HCT116 (cell line): ENCODE measurements around the gene PCDHB6. TPM values are rescaled to one million over a fixed set of nuclear protein-coding genes. Genes with fewer than 3 reads are reported as not detected.
"Not testable (repeated sequence)": the region's sequence is repeated elsewhere in the genome, so short reads cannot be mapped to it uniquely, and the experiment has no call there.

ENCODE experiments used
- ATAC-seq: fragments of 200-7000 bp; cut with Tn5 transposase; 2 replicates; pipeline ENCODE4 v1.9.1; 2020; ENCODE audit warnings: mild to moderate bottlenecking, moderate library complexity
- BruUV-seq: library from RNA; stranded (reverse); fragments of 400-500 nt; replicated peaks from 2 replicates; lab custom pipeline; 2021; lab: Mats Ljungman, UMichigan
- CTCF ChIA-PET: fragments of 300-600 bp; sonication (Branson Sonifier 250); formaldehyde crosslinking; loops from one replicate; lab custom pipeline; 2021; ENCODE audit warnings: antibody characterized with exemption; lab: Charles Lee
- POLR2A ChIA-PET: fragments of 300-600, 350-600 bp; sonication (Branson Sonifier 250); formaldehyde crosslinking; loops from one replicate; lab custom pipeline; 2021; ENCODE audit warnings: antibody characterized with exemption; lab: Charles Lee
- RAD21 ChIA-PET, 2 experiments: fragments of 300-600 bp; sonication (Branson Sonifier 250); formaldehyde crosslinking; loops; one replicate each; lab custom pipeline; 2023; ENCODE audit warnings: low total read pairs in 2 of 2; ENCODE audit not compliant: uncharacterized antibody in 2 of 2, unreplicated experiment in 2 of 2, low non-redundant PET in 1 of 2; lab: Charles Lee
- DNase-seq: peaks from one replicate; pipeline ENCODE4 v3.0.0-alpha.2; 2010; ENCODE audit warnings: low read depth, low spot score
- H2AFZ ChIP-seq: fragments of 200-600 bp; shearing (Covaris generic), sonication (generic); 2 replicates; pipeline ENCODE4 v1.6.1; 2017; ENCODE audit warnings: low read depth, mixed run types, mixed read lengths, antibody characterized with exemption, low read length; ENCODE audit not compliant: poor library complexity, severe bottlenecking
- H3K27ac ChIP-seq: 2 replicates; pipeline ENCODE4 v1.5.1; 2012; ENCODE audit warnings: low read depth, low read length
- H3K27me3 ChIP-seq: fragments of 200-600 bp; sonication (generic); 2 replicates; pipeline ENCODE4 v1.6.1; 2016; ENCODE audit warnings: mixed run types, low read length, mixed read lengths; ENCODE audit not compliant: insufficient read depth
- H3K36me3 ChIP-seq, 2 experiments: fragments of 200-500 bp in 1 of 2; fragments of 200-600 bp in 1 of 2; sonication (Bioruptor generic) in 1 of 2; sonication (generic) in 1 of 2; 2 replicates each; pipeline versions ENCODE4 v1.5.1 to v1.6.1; 2014 to 2016; ENCODE audit warnings: low read length in 2 of 2, inconsistent platforms in 1 of 2, mixed read lengths in 1 of 2, mixed run types in 1 of 2; ENCODE audit not compliant: insufficient read depth in 2 of 2, control insufficient read depth in 1 of 2
- H3K4me1 ChIP-seq, 2 experiments: fragments of 200-600 bp in 1 of 2; sonication (generic) in 1 of 2; 2 replicates each; pipeline versions ENCODE4 v1.5.1 to v1.6.1; 2012 to 2017; ENCODE audit warnings: low read length in 2 of 2, inconsistent platforms in 1 of 2, mild to moderate bottlenecking in 1 of 2, mixed read lengths in 1 of 2, mixed run types in 1 of 2, moderate library complexity in 1 of 2; ENCODE audit not compliant: insufficient read depth in 2 of 2, control insufficient read depth in 1 of 2
- H3K4me2 ChIP-seq: fragments of 200-600 bp; sonication (generic); 2 replicates; pipeline ENCODE4 v1.6.1; 2017; ENCODE audit warnings: mixed run types, low read length, mixed read lengths
- H3K4me3 ChIP-seq, 2 experiments: fragments of 200-600 bp in 1 of 2; sonication (generic) in 1 of 2; replicated peaks in 1 of 2; 2 replicates each; pipeline ENCODE4 v1.5.1; 2011 to 2016; ENCODE audit warnings: low read length in 2 of 2, control low read depth in 1 of 2, low read depth in 1 of 2, mild to moderate bottlenecking in 1 of 2, mixed read lengths in 1 of 2, mixed run types in 1 of 2
- H3K79me2 ChIP-seq: fragments of 200-600 bp; sonication (generic); 2 replicates; pipeline ENCODE4 v1.6.1; 2017; ENCODE audit warnings: mild to moderate bottlenecking, mixed run types, low read length, moderate library complexity, mixed read lengths; ENCODE audit not compliant: insufficient read depth
- H3K9ac ChIP-seq: fragments of 200-600 bp; sonication (generic); 2 replicates; pipeline ENCODE4 v1.6.1; 2016; ENCODE audit warnings: low read length, mixed read lengths
- H3K9me2 ChIP-seq: fragments of 200-600 bp; sonication (generic), shearing (Covaris generic); 2 replicates; pipeline ENCODE4 v1.6.1; 2017; ENCODE audit warnings: mixed run types, mild to moderate bottlenecking, moderate library complexity; ENCODE audit not compliant: insufficient read depth
- H3K9me3 ChIP-seq, 2 experiments: fragments of 200-500 bp in 1 of 2; fragments of 200-600 bp in 1 of 2; sonication (Bioruptor generic) in 1 of 2; sonication (generic) in 1 of 2; 2 replicates each; pipeline ENCODE4 v1.6.1; 2014 to 2017; ENCODE audit warnings: low read length in 2 of 2, mixed read lengths in 2 of 2, inconsistent platforms in 1 of 2, low read depth in 1 of 2, mild to moderate bottlenecking in 1 of 2, mixed run types in 1 of 2, moderate library complexity in 1 of 2; ENCODE audit not compliant: control insufficient read depth in 1 of 2, insufficient read depth in 1 of 2
- H4K20me1 ChIP-seq: fragments of 200-600 bp; sonication (generic), shearing (Covaris generic); 2 replicates; pipeline ENCODE4 v1.6.1; 2017; ENCODE audit warnings: mixed run types, mild to moderate bottlenecking, moderate library complexity; ENCODE audit not compliant: insufficient read depth
- ELF1 ChIP-seq: IDR thresholded peaks from 2 replicates; pipeline ENCODE4 v1.6.1; 2012; ENCODE audit warnings: low read depth, borderline replicate concordance
- REST ChIP-seq: IDR thresholded peaks from 2 replicates; pipeline ENCODE4 v1.6.1; 2012; ENCODE audit warnings: low read depth
- YY1 ChIP-seq: IDR thresholded peaks from 2 replicates; pipeline ENCODE4 v1.6.1; 2011; ENCODE audit warnings: low read length, low read depth, moderate library complexity, mild to moderate bottlenecking; ENCODE audit not compliant: insufficient replicate concordance; ENCODE audit errors: extremely low read depth
- ZFX ChIP-seq: fragments of 450-650 bp; IDR thresholded peaks from 2 replicates; pipeline ENCODE4 v1.6.1; 2017
- intact Hi-C: fragments of 100-400 bp; cut with micrococcal nuclease; formaldehyde crosslinking; loops from 2 replicates; pipeline ENCODE4 v1.10.0; 2022
- total RNA-seq: library from RNA; stranded (reverse); gene quantifications from one replicate; pipeline ENCODE4 v1.2.1, GENCODE V29; 2021; ENCODE audit not compliant: unreplicated experiment

Gene PCDHB6
- total RNA-seq, 1 experiment from 2014 or later = not detected

DNA sequence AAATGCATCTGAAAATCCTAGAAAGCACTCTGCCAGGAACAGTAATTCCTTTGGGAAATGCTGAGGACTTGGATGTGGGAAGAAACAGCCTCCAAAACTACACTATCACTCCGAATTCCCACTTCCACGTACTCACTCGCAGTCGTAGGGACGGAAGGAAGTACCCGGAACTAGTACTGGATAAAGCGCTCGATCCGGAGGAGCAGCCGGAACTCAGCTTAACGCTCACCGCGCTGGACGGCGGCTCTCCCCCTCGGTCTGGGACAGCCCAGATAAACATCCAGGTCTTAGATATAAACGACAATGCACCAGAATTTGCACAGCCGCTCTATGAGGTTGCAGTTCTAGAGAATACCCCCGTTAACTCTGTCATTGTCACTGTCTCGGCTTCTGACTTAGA lies 48.8 kb upstream of the PCDHB6 start (continued):
- TF ChIP-seq ZFX (no peak), REST (no peak), ELF1 (no peak), YY1 (no peak)

- DNase-seq, H3K4me3 ChIP-seq, H3K4me2 ChIP-seq, BruUV-seq, H2AFZ ChIP-seq, POLR2A ChIA-PET, intact Hi-C loops, ATAC-seq, H3K9ac ChIP-seq, CTCF ChIA-PET, H3K27ac ChIP-seq, H3K36me3 ChIP-seq, RAD21 ChIA-PET, H3K79me2 ChIP-seq, H3K9me3 ChIP-seq, H3K27me3 ChIP-seq, H3K9me2 ChIP-seq, H4K20me1 ChIP-seq, H3K4me1 ChIP-seq: not testable (repeated sequence)
These were observed 47.8 kb upstream of the PCDHB6 start for GRCh38 chr5:141102070-141102469.

DNA sequence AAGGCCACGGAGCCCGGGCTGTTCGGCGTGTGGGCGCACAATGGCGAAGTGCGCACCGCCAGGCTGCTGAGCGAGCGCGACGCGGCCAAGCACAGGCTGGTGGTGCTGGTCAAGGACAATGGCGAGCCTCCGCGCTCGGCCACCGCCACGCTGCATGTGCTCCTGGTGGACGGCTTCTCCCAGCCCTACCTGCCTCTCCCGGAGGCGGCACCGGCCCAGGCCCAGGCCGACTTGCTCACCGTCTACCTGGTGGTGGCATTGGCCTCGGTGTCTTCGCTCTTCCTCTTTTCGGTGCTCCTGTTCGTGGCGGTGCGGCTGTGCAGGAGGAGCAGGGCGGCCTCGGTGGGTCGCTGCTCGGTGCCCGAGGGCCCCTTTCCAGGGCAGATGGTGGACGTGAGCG lies 47.4 kb upstream of the PCDHB6 start:
- intact Hi-C loops, H3K9me3 ChIP-seq, H3K9me2 ChIP-seq, H3K27me3 ChIP-seq, BruUV-seq, ATAC-seq, POLR2A ChIA-PET, H3K4me2 ChIP-seq, H3K36me3 ChIP-seq, H3K4me1 ChIP-seq, H4K20me1 ChIP-seq, CTCF ChIA-PET, H3K79me2 ChIP-seq, DNase-seq, H3K27ac ChIP-seq, H2AFZ ChIP-seq, RAD21 ChIA-PET, H3K4me3 ChIP-seq, H3K9ac ChIP-seq: not testable (repeated sequence)
